HFFc6 (cell line): ENCODE results near the gene TARDBP. TPM values are rescaled to one million over a fixed set of nuclear protein-coding genes. Genes with fewer than 3 reads are reported as not detected.

Experiments
- DNase-seq: peaks from one replicate; pipeline ENCODE4 v3.0.0-alpha.2; 2018
- H3K27ac Mint-ChIP-seq: 2 replicates; pipeline ENCODE4 v1.8.0; 2020; ENCODE audit warnings: mild to moderate bottlenecking, mixed read lengths
- H3K27me3 Mint-ChIP-seq: 2 replicates; pipeline ENCODE4 v1.8.0; 2021; ENCODE audit warnings: mild to moderate bottlenecking, moderate library complexity, mixed read lengths; ENCODE audit not compliant: insufficient read depth
- H3K36me3 Mint-ChIP-seq: 2 replicates; pipeline ENCODE4 v1.8.0; 2021; ENCODE audit warnings: low read depth, mixed read lengths
- H3K4me1 Mint-ChIP-seq: 2 replicates; pipeline ENCODE4 v1.8.0; 2020; ENCODE audit warnings: low read depth, mixed read lengths
- H3K4me3 Mint-ChIP-seq: 2 replicates; pipeline ENCODE4 v1.8.0; 2020; ENCODE audit warnings: mild to moderate bottlenecking, moderate library complexity, mixed read lengths
- H3K9me3 Mint-ChIP-seq: 2 replicates; pipeline ENCODE4 v1.8.0; 2020; ENCODE audit warnings: mild to moderate bottlenecking, mixed read lengths
- CTCF ChIP-seq: fragments of 200-600 bp; sonication (generic); IDR thresholded peaks from 2 replicates; pipeline ENCODE4 v1.5.0; 2021; ENCODE audit warnings: antibody characterized with exemption, mild to moderate bottlenecking
- total RNA-seq, 6 experiments: library from RNA; stranded (reverse); fragmentation: NEBNext Ultra II Directional; extraction: Animal tissue kit (Norgen Biotek cat#: 25700); gene quantifications; 2 replicates in 1 of 6; 3 replicates in 5 of 6; pipeline ENCODE4 v1.2.3, GENCODE V29; 2021

TARDBP gene
- total RNA-seq, 6 experiments from 2014 or later, result 133 to 178 (median 171) TPM

- H3K27me3 Mint-ChIP-seq, result peaks cover 5% of the 10 kb centered on the region
- no peaks in the 10 kb centered on the region for H3K9me3 Mint-ChIP-seq
- no peak for DNase-seq
- no peak for TF ChIP-seq CTCF
- H3K27ac Mint-ChIP-seq, result no peak overlapping the region
- no peak overlapping the region for H3K4me3 Mint-ChIP-seq
- no peaks in the 10 kb centered on the region for H3K36me3 Mint-ChIP-seq
- H3K4me1 Mint-ChIP-seq, result peaks cover 7% of the 10 kb centered on the region; the same call in 1 of the 2 replicates
Observed at GRCh38 chr1:11041048-11041447, 28.6 kb downstream of the TARDBP start.

- H3K27me3 Mint-ChIP-seq, result peaks cover 5% of the 10 kb centered on the region
- no peaks in the 10 kb centered on the region for H3K9me3 Mint-ChIP-seq
- peaks cover 7% of the 10 kb centered on the region; the same call in 1 of the 2 replicates for H3K4me1 Mint-ChIP-seq
- no peak overlapping the region for H3K4me3 Mint-ChIP-seq
- no peak overlapping the region for H3K27ac Mint-ChIP-seq
- no peak for DNase-seq
- H3K36me3 Mint-ChIP-seq, result no peaks in the 10 kb centered on the region
- no peak for TF ChIP-seq CTCF
Observed at GRCh38 chr1:11042065-11042464, 29.6 kb downstream of the TARDBP start.

- no peaks in the 10 kb centered on the region for H3K4me1 Mint-ChIP-seq
- no peak for DNase-seq
- H3K4me3 Mint-ChIP-seq, result no peak overlapping the region
- no peaks in the 10 kb centered on the region for H3K9me3 Mint-ChIP-seq
- TF ChIP-seq CTCF, result no peak
- H3K36me3 Mint-ChIP-seq, result no peaks in the 10 kb centered on the region
- H3K27me3 Mint-ChIP-seq, result peaks cover 3% of the 10 kb centered on the region
- H3K27ac Mint-ChIP-seq, result no peak overlapping the region
Observed at GRCh38 chr1:11042995-11043874, 30.8 kb downstream of the TARDBP start.

- peaks cover 3% of the 10 kb centered on the region; the same call in 1 of the 2 replicates for H3K27me3 Mint-ChIP-seq
- no peak overlapping the region for H3K27ac Mint-ChIP-seq
- DNase-seq, result no peak
- H3K4me1 Mint-ChIP-seq, result no peaks in the 10 kb centered on the region
- no peaks in the 10 kb centered on the region for H3K36me3 Mint-ChIP-seq
- no peak overlapping the region for H3K4me3 Mint-ChIP-seq
- TF ChIP-seq CTCF, result no peak
- H3K9me3 Mint-ChIP-seq, result no peaks in the 10 kb centered on the region
Observed at GRCh38 chr1:11044086-11044848, 31.8 kb downstream of the TARDBP start.

GRCh38 chr1:11044849-11045427 is 32.5 kb downstream of the TARDBP start:
- H3K27ac Mint-ChIP-seq, result no peak overlapping the region
- no peaks in the 10 kb centered on the region for H3K36me3 Mint-ChIP-seq
- no peak overlapping the region for H3K4me3 Mint-ChIP-seq
- peaks cover 3% of the 10 kb centered on the region for H3K27me3 Mint-ChIP-seq
- TF ChIP-seq CTCF, result no peak
- H3K4me1 Mint-ChIP-seq, result no peaks in the 10 kb centered on the region
- no peak for DNase-seq
- no peaks in the 10 kb centered on the region for H3K9me3 Mint-ChIP-seq
